Stimulated activated CD8-positive, alpha-beta memory T cell treated with anti-CD3 and anti-CD28 coated beads, Interleukin-15, amount 100 ng/mL, for 1 hour (primary cell): ENCODE data around the gene BBX.
"Not testable (repeated sequence)": the region's sequence is repeated elsewhere in the genome, so short reads cannot be mapped to it uniquely, and the experiment has no call there.

Experiments
- DNase-seq: peaks from one replicate; pipeline ENCODE4 v3.0.0-alpha.2; 2020; ENCODE audit warnings: low read depth

The BBX gene

GRCh38 chr3:107543666-107544065 is 20.9 kb downstream of the BBX start:
- no peak for DNase-seq

- DNase-seq = no peak
Observed at GRCh38 chr3:107545680-107546120, 22.9 kb downstream of the BBX start.

GRCh38 chr3:107548601-107549000 is 25.8 kb downstream of the BBX start:
- DNase-seq = no peak

- DNase-seq = no peak
Observed at GRCh38 chr3:107555359-107555758, 32.6 kb downstream of the BBX start.

- no peak for DNase-seq
Observed at GRCh38 chr3:107557743-107558142, 35.0 kb downstream of the BBX start.

GRCh38 chr3:107560166-107560565 is 37.4 kb downstream of the BBX start:
- DNase-seq = no peak

GRCh38 chr3:107561980-107562379 is 39.2 kb downstream of the BBX start:
- no peak for DNase-seq

GRCh38 chr3:107562969-107563529 is 40.3 kb downstream of the BBX start:
- no peak for DNase-seq

GRCh38 chr3:107565244-107565643 is 42.5 kb downstream of the BBX start:
- not testable (repeated sequence) for DNase-seq

GRCh38 chr3:107571089-107571488 is 48.3 kb downstream of the BBX start:
- DNase-seq = not testable (repeated sequence)

GRCh38 chr3:107571492-107571891 is 48.7 kb downstream of the BBX start:
- DNase-seq = not testable (repeated sequence)

- DNase-seq = no peak
Observed at GRCh38 chr3:107574650-107575049, 51.9 kb downstream of the BBX start.

- no peak for DNase-seq
Observed at GRCh38 chr3:107578091-107578490, 55.3 kb downstream of the BBX start.

- no peak for DNase-seq
Observed at GRCh38 chr3:107578523-107578922, 55.8 kb downstream of the BBX start.

GRCh38 chr3:107579371-107579770 is 56.6 kb downstream of the BBX start:
- no peak for DNase-seq

GRCh38 chr3:107581230-107581629 is 58.5 kb downstream of the BBX start:
- no peak for DNase-seq

- DNase-seq = no peak
Observed at GRCh38 chr3:107588217-107588616, 65.5 kb downstream of the BBX start.

GRCh38 chr3:107589454-107589853 is 66.7 kb downstream of the BBX start:
- no peak for DNase-seq

GRCh38 chr3:107590786-107591185 is 68.0 kb downstream of the BBX start:
- DNase-seq = no peak

GRCh38 chr3:107592073-107592472 is 69.3 kb downstream of the BBX start:
- no peak for DNase-seq

- DNase-seq = no peak
Observed at GRCh38 chr3:107594870-107595269, 72.1 kb downstream of the BBX start.

- no peak for DNase-seq
Observed at GRCh38 chr3:107596639-107597038, 73.9 kb downstream of the BBX start.

GRCh38 chr3:107598926-107599771 is 76.4 kb downstream of the BBX start:
- no peak for DNase-seq

GRCh38 chr3:107599772-107600145 is 77.0 kb downstream of the BBX start:
- no peak for DNase-seq
